A549 treated with Hydrocortisone at 1 μM for 4 hours (cell line): ENCODE data around the gene GBGT1. TPM values are rescaled to one million over a fixed set of nuclear protein-coding genes. Genes with fewer than 3 reads are reported as not detected.

Experiments
- total RNA-seq: library from RNA; stranded (reverse); fragments of 200-300 nt; extraction: Qiagen RNA extraction; gene quantifications from 5 replicates; pipeline ENCODE4 v1.2.3, GENCODE V29; 2022

The GBGT1 gene
- total RNA-seq = 1.5 to 2.5 TPM (median 1.7 TPM) in 5 replicates

DNA sequence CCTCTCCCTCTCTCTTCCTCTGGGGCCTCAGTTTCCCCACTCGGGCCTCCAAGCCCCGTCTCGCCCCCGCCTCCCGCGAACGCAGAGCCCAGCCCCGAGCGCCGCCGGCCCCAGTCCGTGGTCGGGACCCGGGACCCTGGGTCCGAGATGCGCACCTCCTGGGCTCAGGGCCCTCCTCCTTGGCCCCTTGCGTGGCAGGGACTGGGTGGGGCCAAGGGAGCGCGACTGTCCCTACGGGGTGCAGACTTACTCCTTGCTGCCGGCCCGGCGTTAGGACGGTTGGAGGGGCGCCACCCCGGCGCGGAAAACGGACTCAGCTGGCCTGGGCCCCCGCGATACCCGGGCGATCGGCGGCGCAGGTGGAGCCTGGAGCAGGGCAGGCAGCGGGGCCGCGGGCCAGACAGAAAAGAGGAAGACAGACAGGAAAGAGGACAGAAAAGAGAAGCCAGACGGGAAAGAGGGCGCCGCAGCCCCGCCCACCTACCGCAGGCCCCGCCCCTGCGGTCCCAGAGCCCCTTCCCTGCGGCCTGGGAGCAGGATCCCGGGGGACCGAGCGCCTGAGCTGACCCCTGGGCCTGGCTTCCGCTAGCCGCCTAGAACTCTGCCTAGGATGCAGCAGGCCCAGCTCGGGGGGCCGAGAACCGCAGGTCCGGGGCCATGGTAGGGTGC is at the start of gene GBGT1:
Gene GBGT1, minus strand, starts transcription at position 411 of the 669 bp plus-strand sequence. CDS start 1,502 bp downstream, outside the sequence.

DNA sequence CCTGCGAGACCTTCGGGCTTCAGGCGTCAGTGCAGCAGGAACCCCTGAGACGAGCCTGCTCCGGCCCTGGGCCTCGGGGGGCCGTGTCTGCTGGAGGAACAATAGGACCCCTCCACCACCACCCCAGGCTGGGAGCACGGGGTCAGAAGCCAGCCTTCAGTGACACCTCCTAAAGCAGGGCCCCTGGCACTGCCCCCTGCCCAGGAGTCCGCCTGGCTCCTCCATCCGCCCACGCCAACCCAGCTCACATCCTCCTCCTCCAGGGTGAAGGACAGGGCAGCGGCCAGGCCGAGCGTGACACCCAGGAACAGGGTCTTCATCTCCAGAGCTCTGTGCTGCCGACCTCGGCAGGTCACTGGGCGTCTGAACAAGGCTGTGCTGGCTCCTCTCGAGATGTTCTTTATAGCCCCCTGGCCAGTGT is 45.2 kb upstream of the GBGT1 start, which contains the start of gene OBP2B:
Gene OBP2B, minus strand, starts transcription at position 371 of the 421 bp plus-strand sequence. Its CDS starts 51 bp downstream, at position 320.

DNA sequence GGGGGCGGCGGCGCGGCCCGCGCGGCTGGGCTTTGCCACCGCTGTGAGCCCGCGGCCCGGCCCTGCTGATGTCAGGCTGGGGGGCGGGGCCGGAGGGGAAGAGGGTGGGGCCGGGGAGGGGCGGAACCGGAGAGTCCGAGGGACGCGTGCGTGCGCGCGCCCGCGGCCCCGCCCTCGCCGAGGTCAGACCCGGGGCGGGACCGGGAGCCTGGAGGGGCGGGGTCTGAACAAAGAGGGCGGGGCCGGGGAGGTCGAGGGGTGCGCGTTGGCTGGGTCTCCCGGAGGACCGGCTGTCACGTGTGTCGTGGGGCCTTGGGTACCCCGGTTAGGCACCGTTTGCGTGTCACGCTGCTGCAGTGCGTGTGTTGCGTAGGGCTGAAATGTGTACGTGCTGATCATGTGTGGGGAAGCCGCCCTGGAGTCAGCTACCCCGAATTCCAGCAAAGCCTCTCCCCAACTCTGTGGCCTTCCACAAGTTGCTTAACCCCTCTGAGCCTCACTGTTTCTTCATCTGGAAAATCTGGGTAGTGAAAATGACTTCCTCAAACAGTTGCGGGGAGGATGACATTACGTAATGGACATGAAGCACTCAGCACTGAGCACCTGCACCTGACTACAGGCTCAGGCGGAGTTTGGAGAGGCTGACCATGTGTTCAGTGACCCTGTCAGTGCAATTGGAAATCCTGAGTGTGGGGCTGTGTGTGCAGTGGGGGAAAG is 42.4 kb downstream of the GBGT1 start, which contains the start of gene RALGDS:
Gene RALGDS, minus strand, starts transcription at position 43 of the 717 bp plus-strand sequence. CDS start 86 bp downstream, outside the sequence.

Other genes with a start within 250 kb of the GBGT1 start
- gene TSC1, start 219.3 kb downstream of the GBGT1 start, total RNA-seq = 14.9 to 18.6 TPM (median 15.6 TPM) in 5 replicates
- gene GFI1B, start 185.2 kb downstream of the GBGT1 start, total RNA-seq = 0.07 to 0.20 TPM (median 0.10 TPM) in 5 replicates
- gene GTF3C5, start 132.9 kb downstream of the GBGT1 start, total RNA-seq = 60.6 to 65.1 TPM (median 64.8 TPM) in 5 replicates
- 0.40 to 0.69 TPM (median 0.51 TPM) in 5 replicates for gene CEL, start 101.9 kb downstream of the GBGT1 start, total RNA-seq
- gene RALGDS, start 42.7 kb downstream of the GBGT1 start, total RNA-seq = 23.7 to 27.9 TPM (median 25.9 TPM) in 5 replicates
- gene OBP2B, start 45.3 kb upstream of the GBGT1 start, total RNA-seq = not detected in 5 replicates
- gene ABO, start 111.3 kb upstream of the GBGT1 start, total RNA-seq = not detected in 5 replicates
- gene SURF6, start 172.3 kb upstream of the GBGT1 start, total RNA-seq = 21.5 to 29.5 TPM (median 24.1 TPM) in 5 replicates
- 24.5 to 31.5 TPM (median 29.3 TPM) in 5 replicates for gene MED22, start 184.2 kb upstream of the GBGT1 start, total RNA-seq
- 3,185 to 3,532 TPM (median 3,382 TPM) in 5 replicates for gene RPL7A, start 184.3 kb upstream of the GBGT1 start, total RNA-seq
- 33.4 to 49.3 TPM (median 45.1 TPM) in 5 replicates for gene SURF1, start 192.6 kb upstream of the GBGT1 start, total RNA-seq
- gene SURF2, start 192.6 kb upstream of the GBGT1 start, total RNA-seq = 37.7 to 50.1 TPM (median 45.7 TPM) in 5 replicates
- 193 to 208 TPM (median 196 TPM) in 5 replicates for gene SURF4, start 212.1 kb upstream of the GBGT1 start, total RNA-seq
- 0.53 to 1.2 TPM (median 0.81 TPM) in 5 replicates for gene STKLD1, start 212.5 kb upstream of the GBGT1 start, total RNA-seq